Neural crest cell (in vitro differentiated cells): ENCODE data around the gene RASAL2. TPM values are rescaled to one million over a fixed set of nuclear protein-coding genes. Genes with fewer than 3 reads are reported as not detected.

ENCODE experiments used
- DNase-seq: peaks from one replicate; pipeline ENCODE4 v3.0.0; 2021; ENCODE audit warnings: low read depth, mixed read lengths, low spot score
- H3K27ac Mint-ChIP-seq: one replicate; pipeline ENCODE4 v1.8.0; 2021; ENCODE audit warnings: mild to moderate bottlenecking, mixed read lengths; ENCODE audit not compliant: unreplicated experiment
- H3K27me3 Mint-ChIP-seq: 2 replicates; pipeline ENCODE4 v1.8.0; 2021; ENCODE audit warnings: low read depth, mild to moderate bottlenecking, mixed read lengths
- H3K36me3 Mint-ChIP-seq: 2 replicates; pipeline ENCODE4 v1.8.0; 2021; ENCODE audit warnings: low read depth, mild to moderate bottlenecking, mixed read lengths
- H3K4me1 Mint-ChIP-seq: 2 replicates; pipeline ENCODE4 v1.8.0; 2021; ENCODE audit warnings: mixed read lengths
- H3K4me3 Mint-ChIP-seq: one replicate; pipeline ENCODE4 v1.8.0; 2021; ENCODE audit warnings: mild to moderate bottlenecking, mixed read lengths
- H3K9me3 Mint-ChIP-seq: 2 replicates; pipeline ENCODE4 v1.8.0; 2021; ENCODE audit warnings: mixed read lengths
- total RNA-seq: library from RNA; stranded (reverse); gene quantifications from 2 replicates; pipeline ENCODE4 v1.2.1, GENCODE V29; 2021
- TF ChIP-seq, protein P1 (sequence below): fragments of 200-600 bp; sonication (generic); conservative IDR thresholded peaks from 2 replicates; pipeline ENCODE4 v1.5.0; 2021; ENCODE audit warnings: antibody characterized with exemption, mild to moderate bottlenecking

RASAL2 gene
- total RNA-seq, 1 donor from 2014 or later = 20.9 TPM

GRCh38 chr1:178512566-178513277 is 418.8 kb downstream of the RASAL2 start, which contains the start of gene TEX35:
TEX35 (plus strand) TSS chr1:178513109; CDS start chr1:178513189, 80 bp downstream.
- no peaks in the 10 kb centered on the region for H3K36me3 Mint-ChIP-seq
- no peak for DNase-seq
- H3K27me3 Mint-ChIP-seq = no peaks in the 10 kb centered on the region
- TF ChIP-seq, protein P1, sequence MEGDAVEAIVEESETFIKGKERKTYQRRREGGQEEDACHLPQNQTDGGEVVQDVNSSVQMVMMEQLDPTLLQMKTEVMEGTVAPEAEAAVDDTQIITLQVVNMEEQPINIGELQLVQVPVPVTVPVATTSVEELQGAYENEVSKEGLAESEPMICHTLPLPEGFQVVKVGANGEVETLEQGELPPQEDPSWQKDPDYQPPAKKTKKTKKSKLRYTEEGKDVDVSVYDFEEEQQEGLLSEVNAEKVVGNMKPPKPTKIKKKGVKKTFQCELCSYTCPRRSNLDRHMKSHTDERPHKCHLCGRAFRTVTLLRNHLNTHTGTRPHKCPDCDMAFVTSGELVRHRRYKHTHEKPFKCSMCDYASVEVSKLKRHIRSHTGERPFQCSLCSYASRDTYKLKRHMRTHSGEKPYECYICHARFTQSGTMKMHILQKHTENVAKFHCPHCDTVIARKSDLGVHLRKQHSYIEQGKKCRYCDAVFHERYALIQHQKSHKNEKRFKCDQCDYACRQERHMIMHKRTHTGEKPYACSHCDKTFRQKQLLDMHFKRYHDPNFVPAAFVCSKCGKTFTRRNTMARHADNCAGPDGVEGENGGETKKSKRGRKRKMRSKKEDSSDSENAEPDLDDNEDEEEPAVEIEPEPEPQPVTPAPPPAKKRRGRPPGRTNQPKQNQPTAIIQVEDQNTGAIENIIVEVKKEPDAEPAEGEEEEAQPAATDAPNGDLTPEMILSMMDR = no peak
- no peak within 1 kb of the TSS for H3K4me3 Mint-ChIP-seq
- peak within 1 kb of the TSS; percentile 19 for H3K27ac Mint-ChIP-seq
- H3K4me1 Mint-ChIP-seq = no peaks in the 10 kb centered on the region
- H3K9me3 Mint-ChIP-seq = no peaks in the 10 kb centered on the region

DNA sequence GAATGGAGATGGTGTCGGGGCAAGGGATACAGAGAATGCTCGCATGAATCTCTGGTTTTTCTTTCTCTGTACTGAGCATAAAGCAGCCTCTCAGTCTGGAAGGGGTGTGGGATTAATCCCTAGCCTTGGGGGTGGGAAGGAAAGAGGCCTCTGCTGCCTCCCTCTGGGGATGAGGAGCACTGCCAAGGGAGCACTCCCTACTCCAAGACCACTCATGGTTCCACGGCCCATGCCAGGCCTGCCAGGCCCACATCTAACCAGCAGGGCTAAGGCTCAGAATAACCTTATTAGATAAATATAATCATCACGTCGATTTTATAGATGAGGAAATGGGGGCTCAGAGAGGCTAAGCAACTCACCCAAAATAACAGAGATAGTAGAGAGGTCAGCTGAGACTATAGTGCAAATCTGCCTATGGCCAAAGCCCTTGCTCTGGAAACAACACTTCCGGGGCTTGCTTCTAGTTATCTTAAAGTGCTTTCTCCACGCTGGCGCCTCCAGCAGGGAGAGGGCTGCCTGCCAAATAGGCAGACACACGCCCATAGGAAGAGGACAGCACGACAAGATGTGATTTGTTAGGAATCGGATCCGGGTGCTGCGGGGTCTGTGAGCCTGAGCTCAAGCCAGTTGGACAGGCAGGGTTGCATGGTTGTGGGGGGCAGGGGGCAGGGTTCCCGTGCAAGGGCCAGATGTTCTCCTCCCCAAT is 419.5 kb downstream of the RASAL2 start:
- Mint-ChIP-seq H3K4me3 (no peak overlapping the region), H3K9me3 (no peaks in the 10 kb centered on the region), H3K27me3 (no peaks in the 10 kb centered on the region), H3K4me1 (no peaks in the 10 kb centered on the region), H3K36me3 (no peaks in the 10 kb centered on the region), H3K27ac (peak overlapping the region; percentile 19)
- TF ChIP-seq, protein P1 = no peak
- DNase-seq = no peak

DNA sequence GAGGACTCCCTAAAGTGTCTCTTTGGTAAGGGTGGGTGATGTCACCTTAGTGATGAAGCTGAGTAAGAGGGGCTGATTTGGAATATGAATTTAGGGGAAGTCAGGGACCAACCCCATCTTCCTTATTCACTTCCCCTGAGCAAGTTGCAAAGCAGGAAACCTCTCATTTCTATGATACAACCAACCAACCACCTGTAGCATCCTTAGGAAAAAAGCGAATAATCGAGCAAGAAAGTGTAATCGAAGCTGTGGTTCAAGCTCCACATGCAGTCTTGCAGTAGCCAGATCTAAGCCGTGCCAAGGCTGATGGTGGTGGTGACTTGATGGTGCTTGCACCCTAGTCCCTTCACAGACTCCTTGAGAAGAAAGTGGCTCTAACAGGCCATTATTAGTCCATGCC is 422.2 kb downstream of the RASAL2 start:
- Mint-ChIP-seq H3K9me3 (no peaks in the 10 kb centered on the region), H3K4me1 (no peaks in the 10 kb centered on the region), H3K27me3 (no peaks in the 10 kb centered on the region), H3K27ac (no peak overlapping the region), H3K36me3 (no peaks in the 10 kb centered on the region), H3K4me3 (no peak overlapping the region)
- DNase-seq = no peak
- TF ChIP-seq, protein P1 = no peak

GRCh38 chr1:178518894-178519293 is 425.0 kb downstream of the RASAL2 start:
- Mint-ChIP-seq H3K27ac (no peak overlapping the region), H3K9me3 (no peaks in the 10 kb centered on the region), H3K4me1 (no peaks in the 10 kb centered on the region), H3K36me3 (no peaks in the 10 kb centered on the region), H3K27me3 (no peaks in the 10 kb centered on the region), H3K4me3 (no peak overlapping the region)
- TF ChIP-seq, protein P1 = no peak
- no peak for DNase-seq

- Mint-ChIP-seq H3K27ac (no peak overlapping the region), H3K36me3 (no peaks in the 10 kb centered on the region), H3K27me3 (no peaks in the 10 kb centered on the region), H3K9me3 (peaks cover 2% of the 10 kb centered on the region), H3K4me3 (no peak overlapping the region), H3K4me1 (peaks cover 9% of the 10 kb centered on the region)
- no peak for DNase-seq
- TF ChIP-seq, protein P1 = no peak
Observed at GRCh38 chr1:178520803-178521202, 426.9 kb downstream of the RASAL2 start.
